Mucosa of descending colon (tissue), 3 donors: ENCODE results near the gene LYPD1. TPM values are rescaled to one million over a fixed set of nuclear protein-coding genes. Genes with fewer than 3 reads are reported as not detected.

ENCODE experiments used
- ATAC-seq: fragments of 200-7000 bp; cut with Tn5 transposase; one replicate; pipeline ENCODE4 v1.9.1; 2020; ENCODE audit warnings: mild to moderate bottlenecking, moderate library complexity
- DNase-seq, 3 donors: peaks; one replicate each; pipeline ENCODE4 v3.0.0-alpha.2; 2020
- H3K36me3 ChIP-seq: fragments of 200-600 bp; one replicate; pipeline ENCODE4 v1.8.0; 2021; ENCODE audit warnings: low read depth, mild to moderate bottlenecking
- H3K4me1 ChIP-seq: fragments of 200-600 bp; one replicate; pipeline ENCODE4 v1.8.0; 2021; ENCODE audit warnings: low read depth, mild to moderate bottlenecking
- H3K4me3 ChIP-seq: fragments of 200-600 bp; one replicate; pipeline ENCODE4 v1.8.0; 2021; ENCODE audit warnings: mild to moderate bottlenecking
- H3K9me3 ChIP-seq: fragments of 200-600 bp; one replicate; pipeline ENCODE4 v1.8.0; 2021; ENCODE audit warnings: mild to moderate bottlenecking
- CTCF ChIP-seq: fragments of 200-600 bp; IDR thresholded peaks from one replicate; pipeline ENCODE4 v1.8.0; 2022; ENCODE audit warnings: antibody characterized with exemption, mild to moderate bottlenecking
- intact Hi-C, 2 donors: fragments of 100-400 bp; cut with DNase I in 1 of 2; cut with micrococcal nuclease in 1 of 2; formaldehyde crosslinking; loops; one replicate each; pipeline versions ENCODE4 v1.11.0 to v1.11.1; 2022; cut with DNase I, micrococcal nuclease
- total RNA-seq, 3 donors: library from RNA; stranded (reverse); fragmentation: NEBNext Ultra II Directional in 2 of 3; extraction: Animal tissue kit (Norgen Biotek cat#: 25700) in 2 of 3; gene quantifications; one replicate each; pipeline versions ENCODE4 v1.2.1 to v1.2.4, GENCODE V29; 2021 to 2023
- donor health status: DM: no; HTN: no; CAD: no; lungs with moderate emphysema.
- donor health status: DM: no; HTN: no; CAD: no.
- donor health status: DM: no; HTN: yes; CAD: no.

LYPD1 gene
- total RNA-seq, 3 donors from 2014 or later = 1.8 to 3.2 TPM; not detected in 1

DNA sequence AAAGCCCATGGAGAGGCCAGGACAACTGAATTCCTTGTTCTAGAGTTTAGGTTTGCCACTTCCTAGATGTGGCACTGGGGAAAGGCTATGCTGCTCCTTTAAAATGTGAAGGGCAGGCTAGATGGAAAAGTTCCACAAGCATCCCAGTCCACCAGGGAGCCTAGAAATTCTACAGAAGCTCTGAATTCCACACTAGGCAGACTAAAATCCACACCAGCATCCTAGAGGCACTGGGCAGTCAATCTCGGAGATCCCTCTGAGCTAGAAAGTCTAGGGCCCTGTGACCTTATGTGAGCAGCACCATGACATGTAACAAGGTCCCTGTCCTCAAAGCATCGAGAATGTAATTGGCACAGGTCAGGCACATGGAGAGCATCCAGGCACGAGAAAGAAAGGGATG lies 71.5 kb downstream of the LYPD1 start:
- Histone ChIP-seq H3K36me3 (no peaks in the 10 kb centered on the region), H3K4me3 (no peak overlapping the region), H3K4me1 (no peaks in the 10 kb centered on the region), H3K9me3 (no peaks in the 10 kb centered on the region)
- intact Hi-C loops = no loop called here
- no peak for TF ChIP-seq CTCF
- ATAC-seq = no peak
- no peak for DNase-seq

DNA sequence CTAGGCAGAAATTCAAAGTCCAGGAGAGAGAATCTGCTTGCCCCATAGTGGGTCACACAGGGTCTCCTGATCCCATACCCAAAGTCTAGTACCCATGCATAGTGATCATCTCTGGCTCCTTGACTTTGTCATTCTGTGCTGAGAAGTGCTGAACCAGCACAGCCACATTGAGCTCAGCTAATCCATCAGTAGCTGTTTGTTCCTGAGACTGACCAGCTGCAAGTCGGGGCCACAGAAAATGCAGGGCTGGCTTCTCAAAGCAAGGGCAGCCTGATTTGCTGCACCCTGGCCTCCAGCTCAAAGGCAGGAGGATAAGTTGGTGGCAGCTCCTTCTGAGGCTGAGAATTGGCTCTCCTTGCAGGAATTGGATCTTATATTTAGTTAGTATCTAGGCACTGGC lies 72.2 kb downstream of the LYPD1 start:
- DNase-seq = no peak
- no peak for TF ChIP-seq CTCF
- no peaks in the 10 kb centered on the region for H3K4me1 ChIP-seq
- H3K36me3 ChIP-seq = no peaks in the 10 kb centered on the region
- no peaks in the 10 kb centered on the region for H3K9me3 ChIP-seq
- no peak overlapping the region for H3K4me3 ChIP-seq
- ATAC-seq = no peak
- intact Hi-C loops = no loop called here

- ATAC-seq (no peak), DNase-seq (no peak)
- intact Hi-C loops = no loop called here
- H3K4me3 ChIP-seq = no peak overlapping the region
- H3K9me3 ChIP-seq = no peaks in the 10 kb centered on the region
- no peaks in the 10 kb centered on the region for H3K36me3 ChIP-seq
- H3K4me1 ChIP-seq = no peaks in the 10 kb centered on the region
- no peak for TF ChIP-seq CTCF
Measured at GRCh38 chr2:132597166-132597565, 72.8 kb downstream of the LYPD1 start.

- Histone ChIP-seq H3K36me3 (no peaks in the 10 kb centered on the region), H3K9me3 (no peaks in the 10 kb centered on the region), H3K4me3 (no peak overlapping the region), H3K4me1 (no peaks in the 10 kb centered on the region)
- no peak for TF ChIP-seq CTCF
- ATAC-seq (no peak), DNase-seq (no peak)
- intact Hi-C loops = no loop called here
Measured at GRCh38 chr2:132595693-132596092, 74.3 kb downstream of the LYPD1 start.

DNA sequence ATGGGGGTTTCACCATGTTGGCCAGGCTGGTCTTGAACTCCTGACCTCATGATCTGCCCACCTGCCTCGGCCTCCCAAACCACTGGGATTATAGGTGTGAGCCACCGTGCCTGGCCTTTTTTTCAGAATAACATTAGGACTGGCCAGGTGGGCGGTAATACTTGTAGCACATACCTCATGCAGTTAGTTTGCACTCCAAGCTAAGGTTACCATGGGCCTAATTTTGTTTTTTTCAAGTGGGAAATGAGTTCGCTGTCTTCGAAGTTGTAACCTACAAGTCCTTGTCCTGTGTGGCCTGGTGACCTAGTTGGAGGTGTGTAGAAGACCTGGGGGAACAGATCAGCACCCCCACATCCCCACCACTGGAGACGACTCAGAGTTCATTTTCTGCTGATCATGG lies 74.8 kb downstream of the LYPD1 start:
- Histone ChIP-seq H3K36me3 (no peaks in the 10 kb centered on the region), H3K4me1 (no peaks in the 10 kb centered on the region), H3K4me3 (no peak overlapping the region), H3K9me3 (no peaks in the 10 kb centered on the region)
- intact Hi-C loops = no loop called here
- ATAC-seq (no peak), DNase-seq (no peak)
- TF ChIP-seq CTCF = no peak
